ENCODE results near the gene LUZP1.
A peak's percentile ranks its signal among the peaks of the same experiment; 100 is the strongest.

Gene LUZP1

DNA sequence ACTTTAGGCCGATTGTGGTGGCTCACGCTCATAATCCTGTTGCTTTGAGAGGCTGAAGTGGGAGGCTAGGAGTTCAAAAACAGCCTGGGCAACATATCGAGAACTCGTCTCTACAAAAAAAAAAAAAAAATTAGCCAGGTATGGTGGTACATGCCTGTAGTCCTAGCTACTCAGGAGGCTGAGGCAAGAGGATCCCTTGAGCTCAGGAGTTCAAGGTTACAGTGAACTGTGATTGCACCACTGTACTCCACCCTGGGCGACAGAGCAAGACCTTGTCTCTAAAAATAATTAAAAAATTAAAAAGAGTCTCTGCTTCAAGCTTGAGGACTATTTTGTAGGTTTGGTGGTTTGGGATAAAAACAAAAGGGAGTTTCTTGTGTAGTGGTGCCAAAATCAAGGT, 128.1 kb downstream of the LUZP1 start:
- Histone ChIP-seq H3K36me3 (ENCODE audit: control insufficient read depth in 2 of 2, insufficient read depth in 1 of 2, low read length in 2 of 2) (peaks cover 0 to 8% of the 10 kb centered on the region in 2 experiments; a peak in 1 of 3 replicates), H3K4me3 (ENCODE audit: low read depth, low read length) (no peak overlapping the region), H3K27ac (ENCODE audit: extremely low read depth, low read depth, low read length) (no peak overlapping the region), H3K9me3 (ENCODE audit: control insufficient read depth, insufficient read depth, low read depth, low read length) (no peaks in the 10 kb centered on the region), H3K4me1 (ENCODE audit: control insufficient read depth, insufficient read depth, low read length) (peaks cover 17% of the 10 kb centered on the region)
- CTCF ChIA-PET = interaction anchor here (1.0 to 1.6 kb wide), 2 partner anchors 9 to 144 kb away, joined by 3 to 4 read pairs; no protein-coding TSS in a partner anchor
- POLR2A ChIA-PET = no interaction called here
- TF ChIP-seq YY1 (tag by site-specific recombination; IDR thresholded peaks at IDR 0.05) (no peak), ZNF394 (tag by site-specific recombination; IDR thresholded peaks at IDR 0.05; ENCODE audit: borderline replicate concordance) (0 out of 2 replicates have a peak, but pooled peaks have one; percentile 25), PRDM1 (tag by site-specific recombination; IDR thresholded peaks at IDR 0.05) (no peak)

DNA sequence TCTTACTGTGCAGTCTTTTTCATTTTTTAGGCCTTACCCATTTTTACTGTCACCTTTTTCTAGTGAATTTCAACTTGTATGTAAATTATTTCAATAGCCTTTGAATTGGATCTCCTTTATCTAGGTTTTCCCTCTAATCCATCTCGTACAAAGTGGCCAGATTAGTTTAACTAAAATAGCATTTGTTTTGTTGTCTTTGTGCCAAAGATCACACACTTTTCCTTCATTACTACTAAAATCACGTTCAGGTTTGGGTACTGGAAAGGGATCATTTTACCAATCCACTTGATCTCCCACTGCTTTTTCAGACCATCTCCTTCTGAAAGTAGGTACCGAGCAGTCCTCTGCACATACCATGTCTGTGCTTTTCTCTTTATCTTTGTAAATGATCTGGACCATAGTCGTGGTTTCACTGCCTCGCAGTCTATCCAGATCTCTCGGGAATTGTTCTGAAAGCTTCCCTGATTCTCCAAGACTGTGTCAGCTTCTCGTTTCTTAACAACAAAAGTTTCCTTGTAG, 129.3 kb downstream of the LUZP1 start:
- no peak overlapping the region for H3K4me3 ChIP-seq (ENCODE audit: low read depth, low read length)
- ChIA-PET CTCF (interaction anchor here (0.6 to 1.6 kb wide), 2 partner anchors 10 to 60 kb away, joined by 3 to 4 read pairs; no protein-coding TSS in a partner anchor), POLR2A (no interaction called here)
- H3K36me3 ChIP-seq (ENCODE audit: control insufficient read depth in 2 of 2, insufficient read depth in 1 of 2, low read length in 2 of 2) = peaks cover 0 to 2% of the 10 kb centered on the region in 2 experiments; a peak in 1 of 3 replicates
- no peak overlapping the region for H3K27ac ChIP-seq (ENCODE audit: extremely low read depth, low read depth, low read length)
- H3K9me3 ChIP-seq (ENCODE audit: control insufficient read depth, insufficient read depth, low read depth, low read length) = no peaks in the 10 kb centered on the region
- peaks cover 17% of the 10 kb centered on the region for H3K4me1 ChIP-seq (ENCODE audit: control insufficient read depth, insufficient read depth, low read length)
- no peak for TF ChIP-seq ZNF404 (tag by site-specific recombination; IDR thresholded peaks at IDR 0.05)
- TF ChIP-seq ZNF837 (tag by site-specific recombination; IDR thresholded peaks at IDR 0.05) = no peak
- TF ChIP-seq ZNF610 (tag by site-specific recombination; IDR thresholded peaks at IDR 0.05; ENCODE audit: borderline replicate concordance) = no peak
- no peak for TF ChIP-seq ZNF121 (tag by site-specific recombination; IDR thresholded peaks at IDR 0.05)
- TF ChIP-seq ZNF23 (tag by site-specific recombination; IDR thresholded peaks at IDR 0.05; ENCODE audit: borderline replicate concordance) = no peak
- TF ChIP-seq ZNF558 (tag by site-specific recombination; IDR thresholded peaks at IDR 0.05) = no peak
- TF ChIP-seq, protein P1, sequence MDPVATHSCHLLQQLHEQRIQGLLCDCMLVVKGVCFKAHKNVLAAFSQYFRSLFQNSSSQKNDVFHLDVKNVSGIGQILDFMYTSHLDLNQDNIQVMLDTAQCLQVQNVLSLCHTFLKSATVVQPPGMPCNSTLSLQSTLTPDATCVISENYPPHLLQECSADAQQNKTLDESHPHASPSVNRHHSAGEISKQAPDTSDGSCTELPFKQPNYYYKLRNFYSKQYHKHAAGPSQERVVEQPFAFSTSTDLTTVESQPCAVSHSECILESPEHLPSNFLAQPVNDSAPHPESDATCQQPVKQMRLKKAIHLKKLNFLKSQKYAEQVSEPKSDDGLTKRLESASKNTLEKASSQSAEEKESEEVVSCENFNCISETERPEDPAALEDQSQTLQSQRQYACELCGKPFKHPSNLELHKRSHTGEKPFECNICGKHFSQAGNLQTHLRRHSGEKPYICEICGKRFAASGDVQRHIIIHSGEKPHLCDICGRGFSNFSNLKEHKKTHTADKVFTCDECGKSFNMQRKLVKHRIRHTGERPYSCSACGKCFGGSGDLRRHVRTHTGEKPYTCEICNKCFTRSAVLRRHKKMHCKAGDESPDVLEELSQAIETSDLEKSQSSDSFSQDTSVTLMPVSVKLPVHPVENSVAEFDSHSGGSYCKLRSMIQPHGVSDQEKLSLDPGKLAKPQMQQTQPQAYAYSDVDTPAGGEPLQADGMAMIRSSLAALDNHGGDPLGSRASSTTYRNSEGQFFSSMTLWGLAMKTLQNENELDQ (tag by site-specific recombination; IDR thresholded peaks at IDR 0.05; ENCODE audit: low read depth) = no peak
- TF ChIP-seq ZNF292 (tag by site-specific recombination; IDR thresholded peaks at IDR 0.05; ENCODE audit: borderline replicate concordance, low read depth) = no peak
- no peak for TF ChIP-seq RBAK (tag by site-specific recombination; IDR thresholded peaks at IDR 0.05)
- no peak for TF ChIP-seq ZNF473 (tag by site-specific recombination; IDR thresholded peaks at IDR 0.05)
- TF ChIP-seq ZNF776 (tag by site-specific recombination; IDR thresholded peaks at IDR 0.05; ENCODE audit: borderline replicate concordance) = no peak
- TF ChIP-seq YY1 (tag by site-specific recombination; IDR thresholded peaks at IDR 0.05) = no peak
- TF ChIP-seq, protein P2, sequence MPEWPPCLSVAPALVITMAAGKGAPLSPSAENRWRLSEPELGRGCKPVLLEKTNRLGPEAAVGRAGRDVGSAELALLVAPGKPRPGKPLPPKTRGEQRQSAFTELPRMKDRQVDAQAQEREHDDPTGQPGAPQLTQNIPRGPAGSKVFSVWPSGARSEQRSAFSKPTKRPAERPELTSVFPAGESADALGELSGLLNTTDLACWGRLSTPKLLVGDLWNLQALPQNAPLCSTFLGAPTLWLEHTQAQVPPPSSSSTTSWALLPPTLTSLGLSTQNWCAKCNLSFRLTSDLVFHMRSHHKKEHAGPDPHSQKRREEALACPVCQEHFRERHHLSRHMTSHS (tag by site-specific recombination; IDR thresholded peaks at IDR 0.05) = no peak
- no peak for TF ChIP-seq KLF10 (tag by site-specific recombination; IDR thresholded peaks at IDR 0.05)
- TF ChIP-seq, protein P3, sequence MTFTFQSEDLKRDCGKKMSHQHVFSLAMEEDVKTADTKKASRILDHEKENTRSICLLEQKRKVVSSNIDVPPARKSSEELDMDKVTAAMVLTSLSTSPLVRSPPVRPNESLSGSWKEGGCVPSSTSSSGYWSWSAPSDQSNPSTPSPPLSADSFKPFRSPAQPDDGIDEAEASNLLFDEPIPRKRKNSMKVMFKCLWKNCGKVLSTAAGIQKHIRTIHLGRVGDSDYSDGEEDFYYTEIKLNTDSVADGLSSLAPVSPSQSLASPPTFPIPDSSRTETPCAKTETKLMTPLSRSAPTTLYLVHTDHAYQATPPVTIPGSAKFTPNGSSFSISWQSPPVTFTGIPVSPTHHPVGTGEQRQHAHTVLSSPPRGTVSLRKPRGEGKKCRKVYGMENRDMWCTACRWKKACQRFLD (tag by site-specific recombination; IDR thresholded peaks at IDR 0.05) = no peak
- TF ChIP-seq, protein P4, sequence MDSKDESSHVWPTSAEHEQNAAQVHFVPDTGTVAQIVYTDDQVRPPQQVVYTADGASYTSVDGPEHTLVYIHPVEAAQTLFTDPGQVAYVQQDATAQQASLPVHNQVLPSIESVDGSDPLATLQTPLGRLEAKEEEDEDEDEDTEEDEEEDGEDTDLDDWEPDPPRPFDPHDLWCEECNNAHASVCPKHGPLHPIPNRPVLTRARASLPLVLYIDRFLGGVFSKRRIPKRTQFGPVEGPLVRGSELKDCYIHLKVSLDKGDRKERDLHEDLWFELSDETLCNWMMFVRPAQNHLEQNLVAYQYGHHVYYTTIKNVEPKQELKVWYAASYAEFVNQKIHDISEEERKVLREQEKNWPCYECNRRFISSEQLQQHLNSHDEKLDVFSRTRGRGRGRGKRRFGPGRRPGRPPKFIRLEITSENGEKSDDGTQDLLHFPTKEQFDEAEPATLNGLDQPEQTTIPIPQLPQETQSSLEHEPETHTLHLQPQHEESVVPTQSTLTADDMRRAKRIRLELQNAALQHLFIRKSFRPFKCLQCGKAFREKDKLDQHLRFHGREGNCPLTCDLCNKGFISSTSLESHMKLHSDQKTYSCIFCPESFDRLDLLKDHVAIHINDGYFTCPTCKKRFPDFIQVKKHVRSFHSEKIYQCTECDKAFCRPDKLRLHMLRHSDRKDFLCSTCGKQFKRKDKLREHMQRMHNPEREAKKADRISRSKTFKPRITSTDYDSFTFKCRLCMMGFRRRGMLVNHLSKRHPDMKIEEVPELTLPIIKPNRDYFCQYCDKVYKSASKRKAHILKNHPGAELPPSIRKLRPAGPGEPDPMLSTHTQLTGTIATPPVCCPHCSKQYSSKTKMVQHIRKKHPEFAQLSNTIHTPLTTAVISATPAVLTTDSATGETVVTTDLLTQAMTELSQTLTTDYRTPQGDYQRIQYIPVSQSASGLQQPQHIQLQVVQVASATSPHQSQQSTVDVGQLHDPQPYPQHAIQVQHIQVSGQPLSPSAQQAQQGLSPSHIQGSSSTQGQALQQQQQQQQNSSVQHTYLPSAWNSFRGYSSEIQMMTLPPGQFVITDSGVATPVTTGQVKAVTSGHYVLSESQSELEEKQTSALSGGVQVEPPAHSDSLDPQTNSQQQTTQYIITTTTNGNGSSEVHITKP (tag by site-specific recombination; IDR thresholded peaks at IDR 0.05) = no peak
- no peak for TF ChIP-seq ZNF621 (tag by site-specific recombination; IDR thresholded peaks at IDR 0.05)
- no peak for TF ChIP-seq ZNF768 (tag by site-specific recombination; IDR thresholded peaks at IDR 0.05)
- no peak for TF ChIP-seq ZNF707 (tag by site-specific recombination; IDR thresholded peaks at IDR 0.05)
- TF ChIP-seq, protein P5, sequence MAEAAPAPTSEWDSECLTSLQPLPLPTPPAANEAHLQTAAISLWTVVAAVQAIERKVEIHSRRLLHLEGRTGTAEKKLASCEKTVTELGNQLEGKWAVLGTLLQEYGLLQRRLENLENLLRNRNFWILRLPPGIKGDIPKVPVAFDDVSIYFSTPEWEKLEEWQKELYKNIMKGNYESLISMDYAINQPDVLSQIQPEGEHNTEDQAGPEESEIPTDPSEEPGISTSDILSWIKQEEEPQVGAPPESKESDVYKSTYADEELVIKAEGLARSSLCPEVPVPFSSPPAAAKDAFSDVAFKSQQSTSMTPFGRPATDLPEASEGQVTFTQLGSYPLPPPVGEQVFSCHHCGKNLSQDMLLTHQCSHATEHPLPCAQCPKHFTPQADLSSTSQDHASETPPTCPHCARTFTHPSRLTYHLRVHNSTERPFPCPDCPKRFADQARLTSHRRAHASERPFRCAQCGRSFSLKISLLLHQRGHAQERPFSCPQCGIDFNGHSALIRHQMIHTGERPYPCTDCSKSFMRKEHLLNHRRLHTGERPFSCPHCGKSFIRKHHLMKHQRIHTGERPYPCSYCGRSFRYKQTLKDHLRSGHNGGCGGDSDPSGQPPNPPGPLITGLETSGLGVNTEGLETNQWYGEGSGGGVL (tag by site-specific recombination; IDR thresholded peaks at IDR 0.05) = no peak
- TF ChIP-seq ZNF146 (tag by site-specific recombination; IDR thresholded peaks at IDR 0.05) = no peak
- no peak for TF ChIP-seq ZNF701 (tag by site-specific recombination; IDR thresholded peaks at IDR 0.05)
- TF ChIP-seq ZNF221 (tag by site-specific recombination; IDR thresholded peaks at IDR 0.05; ENCODE audit: borderline replicate concordance) = no peak
- no peak for TF ChIP-seq HOXC10 (CRISPR knock-in tag; IDR thresholded peaks at IDR 0.05)
